NCI-H460 (cell line): Measurements from ENCODE around the gene SLC5A2. TPM values are rescaled to one million over a fixed set of nuclear protein-coding genes. Genes with fewer than 3 reads are reported as not detected.
"Not testable (repeated sequence)": the region's sequence is repeated elsewhere in the genome, so short reads cannot be mapped to it uniquely, and the experiment has no call there.

Experiments used
- DNase-seq: peaks from one replicate; pipeline ENCODE4 v3.0.0-alpha.2; 2016; ENCODE audit warnings: low read depth; ENCODE audit errors: extremely low read depth
- total RNA-seq: library from RNA; depleted of rRNA; stranded (reverse); fragments of >200 nt; shearing (Covaris generic); gene quantifications from 2 replicates; pipeline ENCODE4 v1.2.3, GENCODE V29; 2014

The SLC5A2 gene
- total RNA-seq, 1 experiment from 2014 or later = not detected

- no peak for DNase-seq
Observed at GRCh38 chr16:31474773-31475738, 7.9 kb upstream of the SLC5A2 start.

- DNase-seq = no peak
Observed at GRCh38 chr16:31475946-31476302, 7.0 kb upstream of the SLC5A2 start.

GRCh38 chr16:31476303-31477219 is 6.4 kb upstream of the SLC5A2 start:
- DNase-seq = peak; percentile 76

GRCh38 chr16:31477220-31478216 is 5.4 kb upstream of the SLC5A2 start:
- DNase-seq = no peak

- no peak for DNase-seq
Observed at GRCh38 chr16:31478956-31479355, 4.0 kb upstream of the SLC5A2 start.

GRCh38 chr16:31479751-31480150 is 3.2 kb upstream of the SLC5A2 start:
- no peak for DNase-seq

GRCh38 chr16:31480851-31481536 is 1.9 kb upstream of the SLC5A2 start:
- DNase-seq = no peak

GRCh38 chr16:31484048-31484447 is 1.1 kb downstream of the SLC5A2 start:
- not testable (repeated sequence) for DNase-seq

GRCh38 chr16:31484491-31485171 is 1.7 kb downstream of the SLC5A2 start:
- DNase-seq = no peak

- DNase-seq = no peak
Observed at GRCh38 chr16:31485571-31485970, 2.6 kb downstream of the SLC5A2 start.

- DNase-seq = no peak
Observed at GRCh38 chr16:31486045-31486444, 3.1 kb downstream of the SLC5A2 start.

- no peak for DNase-seq
Observed at GRCh38 chr16:31487071-31487719, 4.3 kb downstream of the SLC5A2 start.

- peak; percentile 13 for DNase-seq
Observed at GRCh38 chr16:31487720-31488467, 5.0 kb downstream of the SLC5A2 start.

GRCh38 chr16:31488468-31489297 is 5.8 kb downstream of the SLC5A2 start:
- DNase-seq = no peak

GRCh38 chr16:31489298-31489564 is 6.3 kb downstream of the SLC5A2 start:
- no peak for DNase-seq

GRCh38 chr16:31489616-31490584 is 7.0 kb downstream of the SLC5A2 start:
- no peak for DNase-seq
